Measurements from ENCODE around the gene PAQR4. TPM values are rescaled to one million over a fixed set of nuclear protein-coding genes. Genes with fewer than 3 reads are reported as not detected.

PAQR4 gene
- total RNA-seq, 2 experiments from 2014 or later: 29.4 to 30.4 TPM

DNA sequence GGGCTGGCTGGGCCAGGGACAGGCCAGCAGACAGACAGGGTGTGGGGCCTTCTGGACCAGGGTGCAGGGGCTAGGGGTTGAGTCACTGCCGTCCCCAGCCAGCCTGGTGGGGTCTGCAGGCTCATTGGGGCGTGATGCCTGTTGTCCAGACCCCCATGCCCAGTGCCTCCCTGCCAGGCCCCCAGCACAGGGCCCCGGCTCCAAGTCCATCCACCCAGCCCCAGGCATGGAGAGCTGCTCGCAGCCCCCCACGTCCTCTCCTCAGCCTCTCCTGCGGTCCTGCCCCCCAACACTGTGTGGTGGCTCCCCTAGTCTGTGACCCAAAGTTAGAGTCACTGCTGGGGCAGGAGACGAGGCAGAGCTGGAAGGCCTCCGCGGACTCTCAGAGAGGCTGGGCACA, 18.1 kb downstream of the PAQR4 start:
- TF ChIP-seq, protein P1, sequence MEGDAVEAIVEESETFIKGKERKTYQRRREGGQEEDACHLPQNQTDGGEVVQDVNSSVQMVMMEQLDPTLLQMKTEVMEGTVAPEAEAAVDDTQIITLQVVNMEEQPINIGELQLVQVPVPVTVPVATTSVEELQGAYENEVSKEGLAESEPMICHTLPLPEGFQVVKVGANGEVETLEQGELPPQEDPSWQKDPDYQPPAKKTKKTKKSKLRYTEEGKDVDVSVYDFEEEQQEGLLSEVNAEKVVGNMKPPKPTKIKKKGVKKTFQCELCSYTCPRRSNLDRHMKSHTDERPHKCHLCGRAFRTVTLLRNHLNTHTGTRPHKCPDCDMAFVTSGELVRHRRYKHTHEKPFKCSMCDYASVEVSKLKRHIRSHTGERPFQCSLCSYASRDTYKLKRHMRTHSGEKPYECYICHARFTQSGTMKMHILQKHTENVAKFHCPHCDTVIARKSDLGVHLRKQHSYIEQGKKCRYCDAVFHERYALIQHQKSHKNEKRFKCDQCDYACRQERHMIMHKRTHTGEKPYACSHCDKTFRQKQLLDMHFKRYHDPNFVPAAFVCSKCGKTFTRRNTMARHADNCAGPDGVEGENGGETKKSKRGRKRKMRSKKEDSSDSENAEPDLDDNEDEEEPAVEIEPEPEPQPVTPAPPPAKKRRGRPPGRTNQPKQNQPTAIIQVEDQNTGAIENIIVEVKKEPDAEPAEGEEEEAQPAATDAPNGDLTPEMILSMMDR (IDR thresholded peaks at IDR 0.05): no peak
- Mint-ChIP-seq H3K4me3 (no peak overlapping the region), H3K36me3 (ENCODE audit: low read depth) (no peaks in the 10 kb centered on the region), H3K27ac (no peak overlapping the region), H3K27me3 (no peaks in the 10 kb centered on the region), H3K9me3 (no peaks in the 10 kb centered on the region), H3K4me1 (ENCODE audit: low read depth) (peaks cover 4% of the 10 kb centered on the region)
- DNase-seq (no peak), ATAC-seq (no peak)
- ChIA-PET POLR2A (no interaction called here), CTCF (interaction anchor here (1.2 to 1.5 kb wide), 2 partner anchors 20 to 45 kb away, joined by 3 to 4 read pairs; no protein-coding TSS in a partner anchor)
- intact Hi-C loops (cut with micrococcal nuclease): no loop called here

DNA sequence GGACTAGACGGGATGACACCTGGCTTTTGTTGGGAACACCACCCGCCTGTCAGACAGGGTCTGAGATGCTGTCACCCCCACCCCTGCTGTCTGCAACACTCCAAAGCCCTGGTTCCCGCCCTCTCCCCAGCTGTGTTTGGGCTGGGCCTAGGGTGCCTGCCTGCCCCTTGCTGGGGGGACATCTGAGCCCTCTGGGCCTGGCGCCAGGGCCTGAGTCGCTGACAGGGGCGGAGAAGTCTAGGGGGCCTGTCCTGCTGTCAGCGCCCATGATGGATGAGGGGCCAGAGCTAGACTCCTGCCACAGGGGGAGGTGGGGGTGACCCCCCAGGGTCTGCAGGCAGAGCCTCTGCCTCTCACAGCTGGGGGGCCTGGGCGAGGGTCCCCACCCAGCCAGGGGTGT, 18.7 kb downstream of the PAQR4 start:
- H3K4me1 Mint-ChIP-seq (ENCODE audit: low read depth): peaks cover 4% of the 10 kb centered on the region
- no peak for ATAC-seq
- no peaks in the 10 kb centered on the region for H3K9me3 Mint-ChIP-seq

DNA sequence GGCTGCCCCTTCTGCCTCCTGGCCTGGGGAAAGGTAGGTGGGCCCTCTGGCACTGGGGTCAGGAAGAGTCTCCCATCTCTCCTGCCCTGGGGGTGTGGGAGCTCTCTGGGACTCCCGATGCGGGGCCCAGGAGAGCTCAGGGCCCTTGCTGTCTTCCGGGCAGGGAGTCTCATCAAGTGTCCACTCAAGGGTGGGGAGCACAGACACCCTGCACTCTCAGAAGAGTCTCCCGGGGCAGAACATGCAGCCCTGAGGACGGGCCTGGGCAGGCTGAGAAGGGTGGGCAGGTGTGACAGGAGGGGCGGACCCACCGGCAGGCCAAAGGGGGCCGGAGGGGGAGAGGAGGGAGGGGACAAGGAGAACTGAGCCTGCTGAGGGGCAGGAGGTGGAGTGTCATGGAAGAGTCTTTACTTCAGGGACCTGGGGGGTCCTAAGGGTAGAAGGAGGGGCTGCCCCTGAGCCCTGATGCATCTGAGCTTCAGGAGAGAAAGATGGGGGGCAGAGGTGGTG, 19.5 kb downstream of the PAQR4 start:
- H3K36me3 Mint-ChIP-seq (ENCODE audit: low read depth): no peaks in the 10 kb centered on the region
- POLR2A ChIA-PET: interaction anchor here (1.3 kb wide), 1 partner anchor 10 kb away, joined by 3 read pairs; no protein-coding TSS in a partner anchor
- DNase-seq (no peak), ATAC-seq (no peak)
- peaks cover 2% of the 10 kb centered on the region for H3K4me1 Mint-ChIP-seq (ENCODE audit: low read depth)
- TF ChIP-seq, protein P1 (IDR thresholded peaks at IDR 0.05): no peak
- no peaks in the 10 kb centered on the region for H3K27me3 Mint-ChIP-seq
- intact Hi-C loops (cut with micrococcal nuclease): no loop called here
- H3K9me3 Mint-ChIP-seq: no peaks in the 10 kb centered on the region
- H3K4me3 Mint-ChIP-seq: no peak overlapping the region
- H3K27ac Mint-ChIP-seq: no peak overlapping the region
- CTCF ChIA-PET: interaction anchor here (1.0 to 1.2 kb wide), 2 partner anchors 19 to 70 kb away, joined by 3 read pairs; no protein-coding TSS in a partner anchor

More for the DNA sequence above, 18.7 kb downstream of the PAQR4 start:
- Mint-ChIP-seq H3K36me3 (ENCODE audit: low read depth) (no peaks in the 10 kb centered on the region), H3K4me3 (no peak overlapping the region), H3K27ac (no peak overlapping the region), H3K27me3 (no peaks in the 10 kb centered on the region)
- DNase-seq: no peak
- CTCF ChIA-PET: interaction anchor here (1.0 to 1.5 kb wide), 3 partner anchors 20 to 71 kb away, joined by 3 to 4 read pairs (median 3); no protein-coding TSS in a partner anchor
- TF ChIP-seq, protein P1 (IDR thresholded peaks at IDR 0.05): no peak
- intact Hi-C loops (cut with micrococcal nuclease): no loop called here
- POLR2A ChIA-PET: interaction anchor here (1.3 kb wide), 1 partner anchor 9 kb away, joined by 3 read pairs; no protein-coding TSS in a partner anchor

DNA sequence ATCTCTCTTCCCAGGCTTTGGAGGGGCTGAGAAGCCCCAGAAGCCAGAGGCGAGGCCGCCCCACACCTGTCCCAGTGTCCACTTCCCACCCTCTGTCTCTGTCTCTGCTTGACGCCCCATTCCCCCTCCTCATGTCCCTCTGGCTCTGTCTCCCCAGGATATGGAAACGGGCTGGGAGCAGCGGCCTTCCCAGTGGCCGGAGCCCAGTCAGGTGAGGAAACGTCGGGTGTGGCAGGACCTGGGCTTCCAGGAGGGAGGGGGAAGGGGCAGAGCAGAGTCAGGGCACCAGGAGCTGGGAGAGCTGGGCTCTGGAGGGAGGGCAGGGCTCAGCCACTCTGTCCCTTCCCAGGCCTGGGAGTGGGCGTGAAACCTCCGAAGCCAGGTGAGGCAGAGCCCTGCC, 21.7 kb downstream of the PAQR4 start:
- TF ChIP-seq, protein P1 (IDR thresholded peaks at IDR 0.05): no peak
- H3K36me3 Mint-ChIP-seq (ENCODE audit: low read depth): no peaks in the 10 kb centered on the region
- H3K9me3 Mint-ChIP-seq: no peaks in the 10 kb centered on the region
- no peak overlapping the region for H3K27ac Mint-ChIP-seq
- H3K4me1 Mint-ChIP-seq (ENCODE audit: low read depth): no peaks in the 10 kb centered on the region
- CTCF ChIA-PET: no interaction called here
- no peak for ATAC-seq
- no peaks in the 10 kb centered on the region for H3K27me3 Mint-ChIP-seq
- POLR2A ChIA-PET: interaction anchor here (1.8 kb wide), 1 partner anchor 18 kb away, joined by 5 read pairs; no protein-coding TSS in a partner anchor
- intact Hi-C loops (cut with micrococcal nuclease): no loop called here
- no peak for DNase-seq
- no peak overlapping the region for H3K4me3 Mint-ChIP-seq

DNA sequence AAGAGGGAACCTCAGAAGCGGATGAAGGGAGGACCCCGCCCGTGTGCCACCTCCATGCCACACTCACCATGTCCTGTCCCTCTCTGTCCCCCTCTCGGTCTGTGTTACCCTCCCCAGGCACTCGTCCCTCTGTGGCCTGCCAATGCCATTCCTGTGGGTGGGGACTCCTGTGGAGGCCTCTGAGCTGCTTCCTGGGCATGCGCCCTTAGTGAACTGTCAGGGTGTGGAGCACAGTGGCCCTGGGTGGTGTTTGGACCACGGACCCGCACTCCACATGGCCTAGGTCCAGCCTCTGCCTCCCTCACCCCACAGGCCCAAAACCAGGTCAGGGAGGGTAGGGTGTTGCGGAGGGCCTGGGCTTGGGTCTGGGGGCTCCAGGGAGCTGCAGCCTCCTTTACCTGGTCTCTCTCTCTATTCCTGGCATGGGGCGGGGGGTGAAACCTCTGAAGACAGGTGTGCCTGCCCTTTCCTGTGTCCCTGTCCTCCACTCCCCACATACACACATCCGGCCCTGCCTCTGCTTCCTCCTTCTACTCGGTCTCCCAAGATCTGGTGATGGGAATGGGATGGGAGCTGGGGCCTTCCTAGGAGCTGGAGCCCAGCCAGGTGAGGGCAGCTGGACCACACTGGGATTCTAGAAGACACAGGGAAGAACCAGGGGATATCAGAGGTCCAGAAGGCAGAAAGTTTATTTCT, 22.6 kb downstream of the PAQR4 start:
- intact Hi-C loops (cut with micrococcal nuclease): no loop called here
- no peak overlapping the region for H3K27ac Mint-ChIP-seq
- no peaks in the 10 kb centered on the region for H3K4me1 Mint-ChIP-seq (ENCODE audit: low read depth)
- TF ChIP-seq, protein P1 (IDR thresholded peaks at IDR 0.05): no peak
- ChIA-PET CTCF (interaction anchor here (0.6 kb wide), 1 partner anchor 12 kb away, joined by 3 read pairs; no protein-coding TSS in a partner anchor), POLR2A (no interaction called here)
- H3K9me3 Mint-ChIP-seq: no peaks in the 10 kb centered on the region
- DNase-seq (no peak), ATAC-seq (no peak)
- no peaks in the 10 kb centered on the region for H3K27me3 Mint-ChIP-seq
- H3K4me3 Mint-ChIP-seq: no peak overlapping the region
- no peaks in the 10 kb centered on the region for H3K36me3 Mint-ChIP-seq (ENCODE audit: low read depth)
